Heart left ventricle (tissue), 13 donors: ENCODE measurements around the gene ICAM5.

Experiments
- CTCF ChIP-seq, 12 donors: fragments of 200-600 bp; sonication (generic) in 4 of 12; IDR thresholded peaks; one replicate each; pipeline versions ENCODE4 v1.5.0 to v1.8.0; 2018 to 2022; ENCODE audit warnings: antibody characterized with exemption in 12 of 12, mild to moderate bottlenecking in 5 of 12
- POLR2A ChIP-seq, 2 donors: fragments of 450-650 bp; IDR thresholded peaks; one replicate each; pipeline ENCODE4 v1.6.1; 2017; ENCODE audit warnings: antibody characterized with exemption in 2 of 2, mild to moderate bottlenecking in 2 of 2, moderate library complexity in 2 of 2
- donor health status: ischemic (EF 13 %, LVEDD 7.1; RV severe dilation, severe dysfunction).
- donor health status: DM: no; HTN: yes; CAD: no.
- donor health status: DM: no; HTN: no; CAD: no.
- donor health status: ischemic (EF 25% LVEDD 6.9; RV normal size, moderate dysfunction).
- donor health status: ischemic (EF 25% LVEDD 5.7; RV mildly dilated, moderate dysfunction).
- donor health status: ischemic (EF 35%, LVEDD 5.7; RV mildly dilated, moderate dysfunction).
- donor health status: nonischemic (EF 11% LVEDD 7.7; RV severe dilation, severe dysfunction).
- donor health status: DM: yes; HTN: yes; CAD: no.
- donor health status: PGD.
- donor health status: ischemic (EF 29% LVEDD 5.4; RV normal size, mild dysfunction).
- donor health status: nonischemic (EF 23%, LVEDD 6.1; RV moderate dilation, normal function).

DNA sequence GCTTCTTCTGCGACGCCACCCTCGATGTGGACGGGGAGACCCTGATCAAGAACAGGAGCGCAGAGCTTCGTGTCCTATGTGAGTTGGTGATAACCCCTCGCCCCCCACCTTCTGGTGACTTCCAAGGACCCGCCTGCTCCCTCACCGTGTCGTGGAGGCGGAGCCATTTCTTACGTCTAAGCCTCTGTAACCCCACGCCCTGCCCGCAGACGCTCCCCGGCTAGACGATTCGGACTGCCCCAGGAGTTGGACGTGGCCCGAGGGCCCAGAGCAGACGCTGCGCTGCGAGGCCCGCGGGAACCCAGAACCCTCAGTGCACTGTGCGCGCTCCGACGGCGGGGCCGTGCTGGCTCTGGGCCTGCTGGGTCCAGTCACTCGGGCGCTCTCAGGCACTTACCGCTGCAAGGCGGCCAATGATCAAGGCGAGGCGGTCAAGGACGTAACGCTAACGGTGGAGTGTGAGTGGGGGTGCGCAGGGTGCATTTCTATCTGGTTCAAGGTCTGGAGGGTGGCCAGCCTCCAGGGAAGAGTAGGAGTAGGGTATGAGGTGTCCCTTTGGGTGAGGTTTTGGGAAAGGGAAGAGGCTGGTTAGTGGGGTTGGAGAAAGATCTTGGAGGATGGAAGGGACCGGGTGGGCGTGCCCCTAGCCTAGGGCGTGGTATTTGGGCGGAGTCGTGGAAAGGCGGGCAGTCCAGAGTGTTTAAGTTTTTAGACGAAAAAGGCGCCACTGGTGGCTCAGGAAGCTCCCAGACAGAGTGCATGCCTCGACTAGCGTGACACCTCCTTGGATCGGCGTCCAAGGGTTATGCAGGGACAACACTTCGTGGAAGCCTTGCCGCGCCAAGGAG is 3.3 kb downstream of the ICAM5 start:
- TF ChIP-seq CTCF (IDR thresholded peaks at IDR 0.05) (no peak), POLR2A (IDR thresholded peaks at IDR 0.05) (no peak)
